Stimulated activated CD8-positive, alpha-beta memory T cell treated with anti-CD3 and anti-CD28 coated beads, Interleukin-2, amount 100 ng/mL, for 48 hours (primary cell): ENCODE data around the gene JMJD1C.

Experiments used
- DNase-seq, 2 donors: peaks; one replicate each; pipeline ENCODE4 v3.0.0-alpha.2; 2020; ENCODE audit warnings: low read depth in 2 of 2

Gene JMJD1C

DNA sequence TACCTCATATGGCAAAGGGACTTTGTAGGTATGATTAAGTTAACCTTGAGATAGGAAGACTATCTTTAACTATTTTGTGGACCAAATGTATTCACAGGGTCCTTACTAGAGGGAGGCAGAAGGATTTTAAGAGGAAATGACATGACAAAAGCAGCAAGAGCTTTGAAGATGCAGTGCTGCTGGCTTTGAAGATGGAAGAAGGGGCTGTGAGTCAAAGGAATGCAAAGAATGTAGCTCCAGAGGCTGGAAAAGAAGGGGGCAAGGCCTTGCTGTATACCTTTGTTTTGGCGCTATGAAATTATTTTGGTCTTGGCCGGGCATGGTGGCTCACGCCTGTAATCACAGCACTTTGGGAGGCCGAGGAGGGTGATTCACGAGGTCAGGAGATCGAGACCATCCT, 335.9 kb downstream of the JMJD1C start:
- DNase-seq = no peak

DNA sequence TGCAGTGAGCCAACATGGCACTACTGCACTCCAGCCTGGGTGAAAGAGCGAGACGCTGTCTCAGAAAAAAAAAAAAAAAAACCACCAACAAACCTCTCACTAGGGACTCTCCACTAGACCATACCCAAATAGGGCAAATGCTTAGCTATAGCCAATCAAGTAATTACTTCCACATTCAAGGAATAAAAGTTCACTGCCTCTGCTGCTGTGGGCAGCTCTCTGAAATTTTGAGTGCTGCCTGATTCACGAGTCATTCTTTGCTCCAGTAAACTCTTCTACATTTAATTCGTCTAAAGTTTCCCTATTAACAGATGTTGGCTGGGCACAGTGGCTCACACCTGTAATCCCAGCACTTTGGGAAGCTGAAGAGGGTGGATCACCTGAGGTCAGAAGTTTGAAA, 337.3 kb downstream of the JMJD1C start:
- no peak for DNase-seq

- DNase-seq = no peak
Observed at GRCh38 chr10:63125459-63125858, 340.3 kb downstream of the JMJD1C start.

DNA sequence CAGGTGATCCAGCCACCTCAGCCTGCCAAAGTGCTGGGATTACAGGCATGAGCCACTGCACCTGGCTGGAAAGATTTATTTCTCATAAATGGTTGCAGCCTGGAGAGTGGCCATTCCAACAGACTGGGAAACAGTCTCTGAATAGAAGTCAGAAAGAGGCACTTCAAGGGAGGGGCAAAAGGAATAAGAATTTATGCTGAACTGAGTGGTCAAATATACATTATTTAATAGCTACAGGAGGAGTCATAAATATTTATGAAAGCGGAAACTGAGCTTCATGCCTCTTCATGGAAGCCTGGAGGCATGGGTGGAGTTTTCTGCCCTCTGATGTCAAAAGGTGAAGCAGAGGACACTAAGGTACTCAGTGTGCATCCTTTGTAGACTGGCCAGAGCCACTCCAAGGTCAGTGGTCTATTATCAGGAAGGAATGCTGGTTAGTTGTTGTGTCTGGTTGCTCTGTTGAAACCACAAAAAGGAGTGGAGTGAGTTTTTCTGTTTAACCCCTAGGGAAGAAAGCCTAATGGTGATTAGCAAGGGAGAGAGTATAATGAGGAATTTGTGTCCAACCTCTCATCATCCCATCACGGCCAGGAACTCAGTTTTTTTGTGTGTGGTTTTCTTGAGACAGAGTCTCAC, 341.9 kb downstream of the JMJD1C start:
- DNase-seq = no peak

DNA sequence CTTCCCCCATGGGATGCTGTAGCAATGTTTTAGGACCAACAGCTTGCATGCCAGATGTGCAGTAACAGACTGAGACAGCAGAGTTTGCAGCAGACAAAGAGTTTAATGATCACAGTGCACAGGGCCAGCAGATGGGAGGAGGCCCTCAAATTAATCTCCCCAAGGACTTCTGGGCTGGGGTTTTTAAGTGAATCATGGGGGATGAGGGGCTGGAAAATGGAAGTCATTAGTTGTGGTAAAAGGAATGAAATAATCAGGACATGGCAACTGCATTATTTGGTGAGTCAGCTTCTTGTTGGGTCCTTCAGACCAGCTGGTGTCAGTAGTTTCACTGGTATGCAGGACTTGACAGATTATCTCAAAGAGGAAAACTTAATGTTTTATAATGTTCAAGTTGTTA, 345.2 kb downstream of the JMJD1C start:
- DNase-seq = no peak

DNA sequence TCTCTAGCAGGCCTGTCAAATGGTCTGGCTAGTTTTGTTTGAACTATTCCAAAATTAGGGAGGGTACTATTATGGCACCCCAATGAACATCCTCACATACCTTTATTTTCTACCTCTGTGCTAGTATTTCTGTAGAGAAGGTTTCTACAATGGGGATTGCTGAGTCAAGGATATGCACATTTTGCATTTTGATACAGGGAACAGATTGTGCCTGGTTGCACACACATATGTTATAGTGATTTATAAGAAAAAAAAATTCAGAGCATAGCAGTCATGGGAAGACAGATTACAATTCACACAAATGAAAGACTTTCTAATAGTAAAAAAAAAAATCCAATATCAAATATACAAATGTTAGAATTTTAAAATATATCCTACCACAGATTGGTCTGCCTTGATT, 346.7 kb downstream of the JMJD1C start:
- DNase-seq = no peak
